ENCODE data around the gene NCAPD2.

The NCAPD2 gene

DNA sequence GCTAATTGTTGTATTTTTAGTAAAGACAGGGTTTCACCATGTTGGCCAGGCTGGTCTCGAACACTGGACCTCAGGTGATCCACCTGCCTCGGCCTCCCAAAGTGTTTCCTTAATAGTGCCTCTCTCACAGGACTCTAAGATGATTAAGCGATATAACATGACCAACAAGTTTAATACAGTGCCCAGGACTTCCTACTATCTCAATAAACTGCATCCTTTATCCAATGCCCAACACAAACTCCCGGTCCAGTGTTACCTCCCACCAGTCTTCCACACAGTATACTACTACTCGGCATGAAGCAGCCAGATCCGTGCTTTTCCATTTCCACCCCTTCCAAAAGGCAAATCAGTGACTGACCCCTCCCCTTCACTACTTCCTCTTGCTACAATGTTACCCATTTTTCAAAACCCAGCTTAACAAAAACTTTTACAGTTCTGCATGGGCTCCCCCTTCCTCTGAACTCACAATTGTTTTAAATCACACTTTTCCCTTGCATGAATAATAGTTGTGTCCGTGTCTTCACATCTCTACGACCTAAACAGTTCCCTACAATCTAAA is 73.3 kb downstream of the NCAPD2 start:
- DNase-seq (ENCODE audit: low read depth in 1 of 2, low spot score in 1 of 2): no peak

DNA sequence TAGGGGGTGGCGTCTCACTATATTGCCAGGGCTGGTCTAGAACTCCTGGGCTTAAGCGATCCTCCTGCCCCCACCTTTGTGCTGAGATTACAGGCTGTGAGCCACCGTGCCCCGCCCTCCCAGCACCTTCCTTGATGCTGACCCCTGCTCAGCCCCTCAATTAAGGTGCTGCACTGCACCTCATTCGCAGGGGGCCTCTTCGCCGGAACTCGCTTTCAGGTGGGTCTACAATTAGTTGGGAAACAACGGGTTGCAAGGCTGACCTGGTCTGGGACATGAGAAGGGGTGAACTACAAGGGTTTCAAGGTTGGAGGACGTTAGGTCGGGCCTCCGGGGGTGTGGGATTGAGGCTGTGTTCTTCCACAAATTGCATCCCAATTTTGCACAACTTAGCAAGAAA is 75.4 kb downstream of the NCAPD2 start:
- no peak for DNase-seq (ENCODE audit: low read depth in 1 of 2, low spot score in 1 of 2)

DNA sequence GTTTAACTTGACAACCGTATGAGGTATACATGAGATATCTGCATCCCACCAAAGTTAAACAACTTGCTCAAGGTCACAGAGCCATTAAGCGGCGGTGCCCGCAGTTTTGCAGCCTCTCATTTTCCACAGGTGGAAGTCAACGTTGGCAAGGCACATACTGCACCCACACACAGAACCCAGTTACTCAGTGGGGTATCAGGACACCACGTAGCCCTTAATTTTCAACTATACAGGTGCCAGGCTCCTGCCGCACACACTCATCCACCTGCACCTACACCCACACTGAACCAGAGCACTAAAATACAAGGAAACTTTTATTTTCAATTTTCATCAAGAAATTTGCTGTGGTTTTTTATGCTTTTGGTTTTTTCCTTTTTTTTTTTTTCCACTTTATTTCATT is 75.9 kb downstream of the NCAPD2 start:
- no peak for DNase-seq (ENCODE audit: low read depth in 1 of 2, low spot score in 1 of 2)

DNA sequence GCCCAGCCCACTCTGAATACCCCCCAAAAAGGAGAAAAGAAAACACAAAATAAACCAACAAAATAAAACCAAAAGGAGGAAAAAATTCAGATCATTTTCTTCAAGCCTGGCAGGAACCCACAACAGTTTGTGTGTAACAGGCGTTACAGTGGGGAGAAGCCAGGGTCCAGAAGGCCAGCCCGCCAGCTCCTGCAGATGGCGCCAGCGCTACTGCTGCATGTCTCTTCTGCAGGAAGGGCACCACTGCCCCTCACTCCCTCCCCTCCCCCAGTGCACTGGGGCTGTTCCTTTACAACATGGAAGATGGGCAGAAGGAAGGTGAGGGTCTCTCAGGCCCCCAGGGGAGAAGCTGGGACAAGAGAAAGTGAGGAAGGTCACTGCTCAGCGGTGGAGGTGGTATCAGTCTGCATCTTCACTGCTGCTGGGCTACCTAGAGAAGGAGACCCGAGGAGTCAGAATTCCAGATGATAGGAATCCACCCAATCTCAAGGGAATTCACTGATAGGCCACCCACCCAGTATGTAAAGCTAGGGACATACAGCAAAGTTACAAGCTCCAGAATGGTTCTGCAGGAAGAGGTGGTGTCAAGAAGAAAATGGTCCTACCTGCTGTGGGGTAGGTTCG is 76.5 kb downstream of the NCAPD2 start:
- DNase-seq (ENCODE audit: low read depth in 1 of 2, low spot score in 1 of 2): no peak

DNA sequence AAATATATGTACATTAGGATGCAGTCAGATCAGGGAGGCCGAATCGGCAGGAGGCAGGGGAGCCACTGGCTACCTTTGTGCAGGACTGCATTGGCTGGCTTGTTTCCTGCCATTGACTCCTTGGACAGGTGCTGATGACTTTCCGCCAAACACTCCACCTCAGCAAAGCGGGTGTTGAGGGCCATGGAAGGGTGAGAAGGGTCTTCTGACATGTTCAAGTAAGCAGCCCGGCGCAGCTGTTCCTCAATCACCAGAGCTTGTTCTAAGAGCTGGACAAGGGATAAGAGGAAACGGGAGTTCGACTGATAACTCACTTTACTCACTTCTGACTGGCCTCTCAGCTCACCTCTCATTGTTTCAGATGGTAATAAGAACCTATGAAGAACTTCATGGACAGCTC is 79.1 kb downstream of the NCAPD2 start:
- no peak for DNase-seq (ENCODE audit: low read depth in 1 of 2, low spot score in 1 of 2)

DNA sequence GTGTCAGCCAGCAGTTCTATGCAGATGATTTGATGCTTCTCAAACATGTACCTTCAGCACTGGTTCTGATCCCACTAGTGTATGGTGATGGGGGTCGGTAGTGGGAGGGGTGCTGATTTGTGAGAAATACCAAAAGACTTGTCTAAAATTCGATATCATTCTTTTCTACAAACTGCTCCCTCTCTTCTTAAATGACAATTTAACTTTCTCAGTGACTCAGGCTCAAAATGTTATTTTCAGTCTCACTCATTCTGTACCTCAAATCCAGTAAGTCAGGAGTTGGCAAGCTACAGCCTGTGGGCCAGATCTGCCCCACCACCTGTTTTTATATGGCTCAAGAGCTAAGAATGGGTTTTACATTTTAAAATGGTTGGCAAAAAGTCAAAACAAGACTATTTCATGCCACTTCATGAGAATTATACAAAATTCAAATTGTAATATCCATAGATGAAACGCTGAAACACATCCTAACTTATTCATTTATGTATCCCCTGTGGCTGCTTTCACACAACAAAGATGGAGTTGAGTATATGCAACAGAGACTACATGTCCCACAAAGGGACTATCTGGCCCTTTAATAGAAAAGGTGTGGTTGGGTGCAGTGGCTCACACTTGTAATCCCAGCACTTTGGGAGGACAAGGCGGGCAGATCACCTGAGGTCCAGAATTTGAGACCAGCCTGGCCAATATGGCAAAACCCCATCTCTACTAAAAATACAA is 80.8 kb downstream of the NCAPD2 start:
- DNase-seq (ENCODE audit: low read depth in 1 of 2, low spot score in 1 of 2): no peak

DNA sequence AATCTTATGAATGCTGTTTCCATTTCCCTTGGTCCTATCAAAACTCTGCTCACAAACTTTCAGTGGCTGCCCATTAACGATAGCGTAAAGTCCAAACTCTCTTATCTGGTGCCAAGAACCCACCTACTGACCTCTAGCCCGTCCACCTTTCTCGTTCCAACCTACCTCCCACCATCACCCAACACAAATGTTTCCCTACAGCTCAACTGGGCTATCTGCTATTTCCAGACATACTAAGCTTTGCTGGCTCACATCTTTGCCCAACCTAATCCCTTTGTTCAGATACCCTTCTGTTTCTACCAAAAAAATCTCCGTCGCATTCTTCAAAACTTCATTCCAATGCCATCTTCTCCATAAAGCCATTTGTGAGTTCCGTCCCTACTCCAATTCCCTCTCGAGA is 81.7 kb downstream of the NCAPD2 start:
- no peak for DNase-seq (ENCODE audit: low read depth in 1 of 2, low spot score in 1 of 2)

Data from activated T-helper 1 cell treated with anti-CD3 and anti-CD28 coated beads, Interleukin-2, amount 50 U/mL, for 16 hours (primary cell).